K562 (cell line): ENCODE results near the gene ABCB7. TPM values are rescaled to one million over a fixed set of nuclear protein-coding genes. Genes with fewer than 3 reads are reported as not detected.

Source experiments
- ATAC-seq: fragments of 200-7000 bp; cut with Tn5 transposase; 3 replicates; pipeline ENCODE4 v1.9.1; 2020; ENCODE audit warnings: moderate library complexity
- BruUV-seq: library from RNA; stranded (reverse); fragments of 400-500 nt; replicated peaks from 2 replicates; lab custom pipeline; 2021; lab: Mats Ljungman, UMichigan
- CTCF ChIA-PET: fragments of 300-600 bp; formaldehyde crosslinking; extraction: SDS; loops from one replicate; lab custom pipeline; 2021; ENCODE audit warnings: low intra/inter-chr PET ratio; lab: Yijun Ruan, JAX
- POLR2A ChIA-PET: fragments of 300-600, 350-650 bp; sonication (Branson Sonifier 250); formaldehyde crosslinking; extraction: SDS; loops from one replicate; lab custom pipeline; 2021; ENCODE audit warnings: antibody characterized with exemption, inconsistent platforms; lab: Yijun Ruan, JAX
- DNase-seq, 4 experiments: peaks; one replicate each; pipeline versions ENCODE4 v3.0.0 to v3.0.0-alpha.2; 2011 to 2018; ENCODE audit warnings: low spot score in 3 of 4, mixed read lengths in 3 of 4; ENCODE audit errors: extremely low read depth in 1 of 4
- FAIRE-seq: peaks from 2 replicates; lab custom pipeline; 2011; peaks lifted over from hg19 to GRCh38; lab: Jason Lieb, UNC
- H2AFZ ChIP-seq: 2 replicates; pipeline ENCODE4 v1.6.0; 2011; ENCODE audit warnings: low read depth, low read length, control low read depth, inconsistent platforms
- H3K27ac ChIP-seq: fragments of 200-600 bp; 3 replicates; pipeline ENCODE4 v1.8.0; 2011; ENCODE audit warnings: low read depth, mild to moderate bottlenecking, control low read depth, inconsistent platforms, low read length, moderate library complexity, mixed read lengths; ENCODE audit errors: extremely low read depth
- H3K27me3 ChIP-seq, 2 experiments: fragments of 300-600 bp in 1 of 2; 2 replicates in 1 of 2; 3 replicates in 1 of 2; pipeline versions ENCODE4 v1.6.0 to v1.8.0; 2011; ENCODE audit warnings: inconsistent platforms in 2 of 2, low read length in 2 of 2, mild to moderate bottlenecking in 1 of 2, mixed read lengths in 1 of 2, moderate library complexity in 1 of 2; ENCODE audit not compliant: control insufficient read depth in 2 of 2, insufficient read depth in 2 of 2
- H3K36me3 ChIP-seq: fragments of 300-600 bp; 3 replicates; pipeline ENCODE4 v1.8.0; 2011; ENCODE audit warnings: mild to moderate bottlenecking, low read length, inconsistent platforms; ENCODE audit not compliant: control insufficient read depth, insufficient read depth
- H3K4me1 ChIP-seq, 2 experiments: fragments of 200-600 bp in 1 of 2; replicated peaks in 1 of 2; 2 replicates in 1 of 2; 3 replicates in 1 of 2; pipeline versions ENCODE4 v1.5.1 to v1.8.0; 2011; ENCODE audit warnings: inconsistent platforms in 2 of 2, low read length in 2 of 2, mild to moderate bottlenecking in 1 of 2, mixed read lengths in 1 of 2, moderate library complexity in 1 of 2; ENCODE audit not compliant: control insufficient read depth in 2 of 2, insufficient read depth in 2 of 2
- H3K4me2 ChIP-seq: 2 replicates; pipeline ENCODE4 v1.6.1; 2011; ENCODE audit warnings: low read length, control low read depth, inconsistent platforms, mixed read lengths; ENCODE audit not compliant: insufficient read depth
- H3K4me3 ChIP-seq: fragments of 200-600 bp; sonication (generic), shearing (Covaris generic); 2 replicates; pipeline ENCODE4 v1.5.1; 2016; ENCODE audit warnings: control low read depth, inconsistent platforms
- H3K79me2 ChIP-seq: fragments of 200-600 bp; 3 replicates; pipeline ENCODE4 v1.8.0; 2011; ENCODE audit warnings: low read length, inconsistent platforms; ENCODE audit not compliant: control insufficient read depth, insufficient read depth
- H3K9ac ChIP-seq, 2 experiments: 2 replicates each; pipeline versions ENCODE4 v1.6.0 to v1.6.1; 2011; ENCODE audit warnings: low read depth in 2 of 2, low read length in 2 of 2, control low read depth in 1 of 2, inconsistent platforms in 1 of 2, mild to moderate bottlenecking in 1 of 2, mixed read lengths in 1 of 2; ENCODE audit not compliant: insufficient read depth in 1 of 2
- H3K9me1 ChIP-seq: one replicate; pipeline ENCODE4 v1.6.0; 2011; ENCODE audit warnings: inconsistent platforms, mild to moderate bottlenecking, low read length, moderate library complexity; ENCODE audit not compliant: control insufficient read depth, insufficient read depth
- H3K9me3 ChIP-seq: replicated peaks from 2 replicates; pipeline ENCODE4 v1.5.1; 2011; ENCODE audit warnings: low read depth, low read length, inconsistent platforms; ENCODE audit not compliant: control insufficient read depth, insufficient read depth
- H4K20me1 ChIP-seq: replicated peaks from 2 replicates; pipeline ENCODE4 v1.6.1; 2011; ENCODE audit warnings: low read length, inconsistent platforms, mixed read lengths; ENCODE audit not compliant: control insufficient read depth, insufficient read depth
- BRD4 ChIP-seq: fragments of 200-600 bp; sonication (generic); IDR thresholded peaks from 2 replicates; pipeline ENCODE4 v1.6.1; 2017; ENCODE audit warnings: inconsistent platforms
- C11orf30 ChIP-seq: fragments of 450-650 bp; IDR thresholded peaks from 2 replicates; pipeline ENCODE4 v1.6.1; 2016; ENCODE audit warnings: low read depth, mild to moderate bottlenecking
- LCOR ChIP-seq: sonication (generic); formaldehyde crosslinking; IDR thresholded peaks from 2 replicates; pipeline ENCODE4 v1.8.0; 2022; ENCODE audit warnings: mild to moderate bottlenecking, missing genetic modification reagents
- MAFG ChIP-seq: fragments of 450-650 bp; conservative IDR thresholded peaks from 2 replicates; pipeline ENCODE4 v1.6.1; 2016; ENCODE audit warnings: missing genetic modification characterization, missing compliant biosample characterization
- NFE2 ChIP-seq: IDR thresholded peaks from 2 replicates; pipeline ENCODE4 v1.6.1; 2014; ENCODE audit warnings: antibody characterized with exemption, low read depth
- SP2 ChIP-seq: IDR thresholded peaks from 2 replicates; pipeline ENCODE4 v1.6.1; 2011; ENCODE audit warnings: mild to moderate bottlenecking, low read depth, low read length, moderate library complexity; ENCODE audit not compliant: poor library complexity, severe bottlenecking; ENCODE audit errors: extremely low read depth
- ZNF316 ChIP-seq: fragments of 450-650 bp; IDR thresholded peaks from 2 replicates; pipeline ENCODE4 v1.6.1; 2016
- WGBS: fragments of 100-300 bp; shearing (Covaris generic); methylation state at CpG from one replicate; pipeline ENCODE4 v1.1.6; 2016; ENCODE audit warnings: low coverage, mixed read lengths; ENCODE audit not compliant: insufficient coverage; ENCODE audit errors: missing lambda C conversion rate; 5-methylcytosine and 5-hydroxymethylcytosine counted together
- in situ Hi-C: fragments of 300-500 bp; cut with MboI; formaldehyde crosslinking; loops from 4 replicates; pipeline ENCODE4 v1.15.0; 2018; ENCODE audit warnings: inconsistent platforms, mixed read lengths
- intact Hi-C: fragments of 100-400 bp; cut with micrococcal nuclease; formaldehyde crosslinking; loops from 2 replicates; pipeline ENCODE4 v1.14.2; 2022
- polyA plus RNA-seq, 8 experiments: library from polyadenylated mRNA; depleted of rRNA in 4 of 8; stranded (reverse) in 5 of 8; unstranded in 3 of 8; fragments of >200 nt; fragmentation: Nextera tagmentation in 2 of 8; fragmentation: Illumina TruSeq in 1 of 8; extraction: Ambion mirVana in 2 of 8; extraction: Trizol in 1 of 8; gene quantifications; 2 replicates each; pipeline versions ENCODE4 v1.2.1 to v1.2.3, GENCODE V29; 2011 to 2014; ENCODE audit warnings: inconsistent platforms in 1 of 8, missing spikeins in 1 of 8
- total RNA-seq, 7 experiments: library from RNA; depleted of rRNA in 6 of 7; stranded (reverse); fragments of >200 nt in 6 of 7; fragmentation: Illumina TruSeq in 2 of 7; extraction: Trizol in 2 of 7; gene quantifications; 2 replicates each; pipeline versions ENCODE4 v1.2.1 to v1.2.3, GENCODE V29; 2011 to 2021; ENCODE audit warnings: low replicate concordance in 1 of 7

ABCB7 gene
- total and polyA plus RNA-seq, 9 of the 15 experiments (the other 6 are each of a cell fraction or from before 2014, with no cell fraction given): 18.3 to 46.2 (median 24.2) TPM

DNA sequence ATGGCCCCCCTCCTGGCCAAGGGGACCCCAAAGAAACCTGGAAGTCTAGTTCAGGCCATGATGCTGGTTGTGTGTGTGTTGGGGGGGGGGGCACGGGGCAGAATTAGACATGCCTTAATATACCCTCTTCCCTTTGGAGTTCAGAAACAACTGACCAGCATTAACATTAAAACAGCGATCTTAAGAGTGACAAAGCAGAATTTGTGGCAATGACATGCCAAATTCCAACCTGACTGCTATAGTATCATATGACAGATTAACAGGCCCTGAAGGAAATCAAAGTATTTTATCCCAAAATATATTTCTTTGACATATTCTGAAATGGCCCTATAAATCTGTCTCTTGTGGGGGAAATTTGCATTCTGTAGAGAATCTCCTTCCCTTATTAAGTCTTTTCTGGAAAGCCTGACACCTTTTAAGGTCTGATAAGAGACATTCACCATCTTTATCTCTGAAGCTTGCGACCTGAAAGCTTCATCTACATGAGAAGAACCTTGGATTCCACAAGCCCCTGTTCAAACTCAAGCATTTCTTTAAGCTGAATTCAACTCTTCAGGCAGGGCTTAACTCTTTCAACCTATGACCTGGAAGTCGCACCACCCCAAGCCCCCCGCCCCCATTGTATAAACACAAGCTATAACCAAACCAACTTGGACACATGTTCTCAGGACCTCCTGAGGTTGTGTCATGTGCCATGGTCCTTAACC lies 40.2 kb downstream of the ABCB7 start:
- Histone ChIP-seq H3K9me1 (no peaks in the 10 kb centered on the region), H3K4me3 (no peak overlapping the region), H2AFZ (no peak overlapping the region), H3K4me2 (no peak overlapping the region), H3K9ac (no peak overlapping the region), H3K9me3 (no peaks in the 10 kb centered on the region), H3K4me1 (no peaks in the 10 kb centered on the region; a peak in 1 of 5 replicates), H3K27ac (no peak overlapping the region), H3K79me2 (no peaks in the 10 kb centered on the region), H3K27me3 (no peaks in the 10 kb centered on the region), H4K20me1 (no peaks in the 10 kb centered on the region), H3K36me3 (no peaks in the 10 kb centered on the region)
- no peak for DNase-seq
- CTCF ChIA-PET: no interaction called here
- no peak for FAIRE-seq
- 11% methylated on average over 5 of the region's 5 CpGs for WGBS
- POLR2A ChIA-PET: no interaction called here
- ATAC-seq: no peak
- intact Hi-C loops: no loop called here
- BruUV-seq: no TSS peak
- in situ Hi-C loops: no loop called here
- TF ChIP-seq NFE2 (peak; percentile 47; the same call in 1 of the 2 replicates), MAFG (tag) (peak; percentile 24; the same call in 1 of the 2 replicates), LCOR (CRISPR knock-in tag) (no peak), BRD4 (no peak), SP2 (no peak), ZNF316 (peak; percentile 73), C11orf30 (peak; percentile 55)
